ENCODE measurements around the gene SAG. TPM values are rescaled to one million over a fixed set of nuclear protein-coding genes. Genes with fewer than 3 reads are reported as not detected.
A peak's percentile ranks its signal among the peaks of the same experiment; 100 is the strongest.

The SAG gene
- total and polyA plus RNA-seq, 9 of the 15 experiments (the other 6 are each of a cell fraction or from before 2014, with no cell fraction given), result 0.04 to 0.64 (median 0.31) TPM; not detected in 5

GRCh38 chr2:233350708-233351107, 43.1 kb downstream of the SAG start (continued):
- TF ChIP-seq BRF2 (IDR thresholded peaks at IDR 0.05; ENCODE audit: borderline replicate concordance, insufficient read depth, insufficient read length) (no peak), CHD7 (IDR thresholded peaks at IDR 0.05; ENCODE audit: low read depth, low read length) (no peak), PTRF (tag; IDR thresholded peaks at IDR 0.05) (no peak), SMARCC2 (IDR thresholded peaks at IDR 0.05; ENCODE audit: low read depth) (peak; percentile 83; the same call in 1 of the 2 replicates), CBX3 (IDR thresholded peaks at IDR 0.05; ENCODE audit: borderline replicate concordance in 1 of 2, low read length in 2 of 2) (peak in 1 of 2 experiments; percentile 61; a peak in 1 of 3 replicates), ATF1 (CRISPR knock-in tag; IDR thresholded peaks at IDR 0.05) (no peak), ATF1 (tag; IDR thresholded peaks at IDR 0.05) (peak; percentile 20; the same call in 1 of the 2 replicates), PHTF2 (CRISPR knock-in tag; IDR thresholded peaks at IDR 0.05) (no peak), NCOA1 (IDR thresholded peaks at IDR 0.05; ENCODE audit: low read depth) (0 out of 2 replicates have a peak, but pooled peaks have one; percentile 35)
